HEK293 (cell line): ENCODE measurements around the gene TPRA1.

Experiments
- CTCF ChIA-PET: fragments of 350-600 bp; formaldehyde crosslinking; extraction: SDS; loops from one replicate; lab custom pipeline; 2021; ENCODE audit warnings: antibody characterized with exemption; lab: Yijun Ruan, JAX
- POLR2A ChIA-PET: fragments of 300-600 bp; formaldehyde crosslinking; extraction: SDS; loops from one replicate; lab custom pipeline; 2020; ENCODE audit warnings: antibody characterized with exemption, inconsistent platforms; lab: Yijun Ruan, JAX
- H3K27ac ChIP-seq: fragments of 200-500 bp; sonication (Bioruptor generic); 2 replicates; pipeline ENCODE4 v1.5.1; 2014; ENCODE audit warnings: low read depth, low read length, control low read depth, inconsistent platforms; ENCODE audit errors: extremely low read depth
- H3K36me3 ChIP-seq, 2 experiments: fragments of 200-500 bp in 1 of 2; sonication (Bioruptor generic) in 1 of 2; 1 replicate in 1 of 2; 2 replicates in 1 of 2; pipeline ENCODE4 v1.5.1; 2014 to 2017; ENCODE audit warnings: inconsistent platforms in 2 of 2, low read length in 2 of 2; ENCODE audit not compliant: control insufficient read depth in 2 of 2, insufficient read depth in 1 of 2
- H3K4me1 ChIP-seq: fragments of 200-500 bp; sonication (Bioruptor generic); 2 replicates; pipeline ENCODE4 v1.5.1; 2014; ENCODE audit warnings: mild to moderate bottlenecking, low read length, inconsistent platforms; ENCODE audit not compliant: control insufficient read depth, insufficient read depth
- H3K4me3 ChIP-seq: 2 replicates; pipeline ENCODE4 v1.5.1; 2011; ENCODE audit warnings: low read depth, mild to moderate bottlenecking, control low read depth, low read length, moderate library complexity
- H3K9me3 ChIP-seq: fragments of 200-500 bp; sonication (Bioruptor generic); 2 replicates; pipeline ENCODE4 v1.5.1; 2014; ENCODE audit warnings: low read depth, low read length, inconsistent platforms; ENCODE audit not compliant: control insufficient read depth, insufficient read depth
- MZF1 ChIP-seq: fragments of 450-650 bp; formaldehyde crosslinking; IDR thresholded peaks from 2 replicates; pipeline ENCODE4 v1.5.1; 2017; ENCODE audit warnings: missing biosample characterization, missing genetic modification characterization, borderline replicate concordance
- TRIM28 ChIP-seq: IDR thresholded peaks from 2 replicates; pipeline ENCODE4 v1.6.1; 2011; ENCODE audit warnings: low read length, control low read depth, borderline replicate concordance
- WT1 ChIP-seq: fragments of 450-650 bp; formaldehyde crosslinking; IDR thresholded peaks from 2 replicates; pipeline ENCODE4 v1.5.1; 2016; ENCODE audit warnings: missing biosample characterization, missing genetic modification characterization
- ZNF146 ChIP-seq: fragments of 450-650 bp; formaldehyde crosslinking; IDR thresholded peaks from 2 replicates; pipeline ENCODE4 v1.5.1; 2016; ENCODE audit warnings: missing biosample characterization, missing genetic modification characterization
- ZNF155 ChIP-seq: fragments of 450-650 bp; formaldehyde crosslinking; IDR thresholded peaks from 2 replicates; pipeline ENCODE4 v1.5.1; 2016; ENCODE audit warnings: missing biosample characterization, missing genetic modification characterization
- ZNF214 ChIP-seq: fragments of 450-650 bp; formaldehyde crosslinking; IDR thresholded peaks from 2 replicates; pipeline ENCODE4 v1.5.1; 2017; ENCODE audit warnings: missing biosample characterization, mild to moderate bottlenecking, missing genetic modification characterization, borderline replicate concordance
- ZNF324 ChIP-seq: fragments of 450-650 bp; formaldehyde crosslinking; IDR thresholded peaks from 2 replicates; pipeline ENCODE4 v1.5.1; 2016; ENCODE audit warnings: missing biosample characterization, missing genetic modification characterization
- ZNF501 ChIP-seq: fragments of 450-650 bp; formaldehyde crosslinking; IDR thresholded peaks from 2 replicates; pipeline ENCODE4 v1.5.1; 2016; ENCODE audit warnings: missing biosample characterization, missing genetic modification characterization
- ZNF530 ChIP-seq: fragments of 450-650 bp; formaldehyde crosslinking; IDR thresholded peaks from 2 replicates; pipeline ENCODE4 v1.5.1; 2016; ENCODE audit warnings: low read depth, missing biosample characterization, missing genetic modification characterization
- ZNF548 ChIP-seq: fragments of 450-650 bp; formaldehyde crosslinking; IDR thresholded peaks from 2 replicates; pipeline ENCODE4 v1.5.1; 2016; ENCODE audit warnings: missing biosample characterization, missing genetic modification characterization
- ZNF555 ChIP-seq: fragments of 450-650 bp; formaldehyde crosslinking; conservative IDR thresholded peaks from 2 replicates; pipeline ENCODE4 v1.5.1; 2017; ENCODE audit warnings: missing biosample characterization, mild to moderate bottlenecking, missing genetic modification characterization, inconsistent platforms
- ZXDB ChIP-seq: fragments of 450-650 bp; formaldehyde crosslinking; IDR thresholded peaks from 2 replicates; pipeline ENCODE4 v1.5.1; 2016; ENCODE audit warnings: missing biosample characterization, missing genetic modification characterization
- TF ChIP-seq, protein P1 (sequence below): fragments of 450-650 bp; formaldehyde crosslinking; IDR thresholded peaks from 2 replicates; pipeline ENCODE4 v1.5.1; 2016; ENCODE audit warnings: missing biosample characterization, missing genetic modification characterization
- TF ChIP-seq, protein P2 (sequence below): fragments of 450-650 bp; formaldehyde crosslinking; optimal IDR thresholded peaks from 2 replicates; pipeline ENCODE3; 2016; ENCODE audit warnings: missing biosample characterization, mild to moderate bottlenecking, missing genetic modification characterization
- TF ChIP-seq, protein P3 (sequence below): fragments of 450-650 bp; formaldehyde crosslinking; IDR thresholded peaks from 2 replicates; pipeline ENCODE4 v1.5.1; 2016; ENCODE audit warnings: missing biosample characterization, missing genetic modification characterization

The TPRA1 gene

DNA sequence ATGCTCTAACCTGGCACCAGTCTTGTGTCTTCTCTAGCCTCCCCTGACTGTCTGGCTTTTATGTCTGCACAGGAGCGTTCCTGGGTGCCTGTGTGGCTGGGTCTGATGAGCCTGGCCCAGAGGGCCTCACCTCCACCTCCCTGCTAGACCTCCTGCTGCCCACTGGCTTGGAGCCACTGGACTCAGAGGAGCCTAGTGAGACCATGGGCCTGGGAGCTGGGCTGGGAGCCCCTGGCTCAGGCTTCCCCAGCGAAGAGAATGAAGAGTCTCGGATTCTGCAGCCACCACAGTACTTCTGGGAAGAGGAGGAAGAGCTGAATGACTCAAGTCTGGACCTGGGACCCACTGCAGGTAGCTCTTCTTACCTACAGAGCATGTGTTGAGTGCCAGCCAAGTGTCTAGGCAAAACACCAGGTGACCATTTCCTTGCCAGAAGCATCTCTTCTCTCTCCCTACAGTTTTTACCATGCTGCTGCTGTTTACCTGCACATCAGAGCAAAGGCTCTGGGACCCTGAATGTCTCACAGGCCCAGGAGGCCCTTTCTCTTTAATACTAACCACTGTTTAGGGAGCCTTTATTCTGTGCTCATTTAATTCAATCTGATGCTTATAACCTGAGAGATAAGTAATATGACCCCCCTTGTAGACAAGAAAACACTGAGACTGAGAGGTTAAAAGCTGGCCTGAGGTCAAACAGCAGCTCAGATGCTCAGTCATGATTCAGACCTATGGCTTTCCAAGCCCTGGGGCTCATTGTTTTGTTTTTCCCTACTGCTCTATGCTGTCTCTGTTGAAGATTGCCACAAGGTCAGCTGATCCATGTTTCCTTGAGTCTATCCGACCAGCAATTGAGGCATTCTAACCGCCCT is 48.9 kb upstream of the TPRA1 start:
- H3K36me3 ChIP-seq = peaks cover 0 to 4% of the 10 kb centered on the region in 2 experiments; a peak in 2 of 3 replicates
- no peak for TF ChIP-seq ZNF324 (tag by site-specific recombination)
- H3K27ac ChIP-seq = no peak overlapping the region
- no peaks in the 10 kb centered on the region for H3K9me3 ChIP-seq
- ChIA-PET CTCF (interaction anchor here (0.5 to 0.7 kb wide), 2 partner anchors 10 to 17 kb away, joined by 3 read pairs; partner anchors contain the start of gene PODXL2), POLR2A (no interaction called here)
- 0 out of 2 replicates have a peak, but pooled peaks cover 3% of the 10 kb centered on the region for H3K4me1 ChIP-seq
- no peak overlapping the region for H3K4me3 ChIP-seq

DNA sequence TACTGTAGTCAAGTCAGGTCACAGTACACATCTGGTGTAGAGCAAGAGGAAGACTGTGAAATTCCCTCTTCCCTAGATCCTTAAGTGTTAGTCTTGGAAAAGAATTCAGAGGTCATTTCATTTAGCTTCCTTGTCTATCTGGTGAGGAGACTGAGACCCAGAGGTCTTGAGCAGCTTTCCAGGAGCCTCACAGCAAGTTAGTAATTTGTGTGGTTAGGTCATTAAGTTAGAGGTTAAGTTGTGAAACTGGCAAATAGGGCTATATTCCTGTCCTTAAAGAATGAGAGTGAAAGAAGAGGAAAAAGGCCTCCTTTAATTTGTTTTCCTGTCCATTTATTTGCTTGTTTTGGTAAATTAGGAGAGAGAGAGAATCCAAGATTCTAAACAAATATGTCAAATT is 47.4 kb upstream of the TPRA1 start:
- H3K4me1 ChIP-seq = 0 out of 2 replicates have a peak, but pooled peaks cover 3% of the 10 kb centered on the region
- POLR2A ChIA-PET = no interaction called here

DNA sequence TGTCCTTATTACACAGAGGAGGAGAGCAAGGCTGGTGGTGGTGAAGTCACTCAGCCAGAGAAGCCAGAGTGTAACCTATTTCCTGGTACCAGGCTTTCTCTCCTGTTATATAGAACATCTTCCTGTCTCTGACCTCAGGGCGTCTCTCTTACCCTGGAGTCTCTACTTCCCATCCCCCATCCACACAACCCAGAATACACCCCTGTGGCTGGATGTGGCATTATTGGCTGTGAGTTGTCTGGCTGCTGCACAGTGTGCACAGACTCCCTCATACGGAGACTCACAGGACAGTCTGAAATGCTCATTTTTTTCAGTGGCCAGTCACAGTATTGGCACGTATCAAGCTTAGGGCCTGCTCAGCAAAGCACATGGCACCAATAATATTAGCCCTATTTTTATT is 47.0 kb upstream of the TPRA1 start:
- Histone ChIP-seq H3K4me3 (no peak overlapping the region), H3K36me3 (peaks cover 0 to 4% of the 10 kb centered on the region in 2 experiments; a peak in 2 of 3 replicates), H3K9me3 (no peaks in the 10 kb centered on the region), H3K4me1 (0 out of 2 replicates have a peak, but pooled peaks cover 3% of the 10 kb centered on the region), H3K27ac (no peak overlapping the region)
- POLR2A ChIA-PET = no interaction called here
- CTCF ChIA-PET = interaction anchor here (0.6 to 1.0 kb wide), 3 partner anchors 62 to 936 kb away, joined by 3 to 5 read pairs (median 5); no protein-coding TSS in a partner anchor
- TF ChIP-seq, protein P1, sequence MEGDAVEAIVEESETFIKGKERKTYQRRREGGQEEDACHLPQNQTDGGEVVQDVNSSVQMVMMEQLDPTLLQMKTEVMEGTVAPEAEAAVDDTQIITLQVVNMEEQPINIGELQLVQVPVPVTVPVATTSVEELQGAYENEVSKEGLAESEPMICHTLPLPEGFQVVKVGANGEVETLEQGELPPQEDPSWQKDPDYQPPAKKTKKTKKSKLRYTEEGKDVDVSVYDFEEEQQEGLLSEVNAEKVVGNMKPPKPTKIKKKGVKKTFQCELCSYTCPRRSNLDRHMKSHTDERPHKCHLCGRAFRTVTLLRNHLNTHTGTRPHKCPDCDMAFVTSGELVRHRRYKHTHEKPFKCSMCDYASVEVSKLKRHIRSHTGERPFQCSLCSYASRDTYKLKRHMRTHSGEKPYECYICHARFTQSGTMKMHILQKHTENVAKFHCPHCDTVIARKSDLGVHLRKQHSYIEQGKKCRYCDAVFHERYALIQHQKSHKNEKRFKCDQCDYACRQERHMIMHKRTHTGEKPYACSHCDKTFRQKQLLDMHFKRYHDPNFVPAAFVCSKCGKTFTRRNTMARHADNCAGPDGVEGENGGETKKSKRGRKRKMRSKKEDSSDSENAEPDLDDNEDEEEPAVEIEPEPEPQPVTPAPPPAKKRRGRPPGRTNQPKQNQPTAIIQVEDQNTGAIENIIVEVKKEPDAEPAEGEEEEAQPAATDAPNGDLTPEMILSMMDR (tag by site-specific recombination) = peak; percentile 56
- TF ChIP-seq ZNF146 (tag by site-specific recombination) = no peak

More for the DNA sequence above, 47.4 kb upstream of the TPRA1 start:
- no peak overlapping the region for H3K27ac ChIP-seq
- no peak overlapping the region for H3K4me3 ChIP-seq
- peaks cover 0 to 4% of the 10 kb centered on the region in 2 experiments; a peak in 2 of 3 replicates for H3K36me3 ChIP-seq
- CTCF ChIA-PET = interaction anchor here (0.6 to 1.0 kb wide), 2 partner anchors 63 to 326 kb away, joined by 5 read pairs; no protein-coding TSS in a partner anchor
- no peaks in the 10 kb centered on the region for H3K9me3 ChIP-seq
- no peak for TF ChIP-seq ZXDB (tag by site-specific recombination)
- no peak for TF ChIP-seq TRIM28
- no peak for TF ChIP-seq ZNF548 (tag by site-specific recombination)
- TF ChIP-seq ZNF501 (tag by site-specific recombination) = no peak
- TF ChIP-seq MZF1 (tag by site-specific recombination) = no peak
- no peak for TF ChIP-seq WT1 (tag by site-specific recombination)
- no peak for TF ChIP-seq ZNF214
- TF ChIP-seq, protein P2, sequence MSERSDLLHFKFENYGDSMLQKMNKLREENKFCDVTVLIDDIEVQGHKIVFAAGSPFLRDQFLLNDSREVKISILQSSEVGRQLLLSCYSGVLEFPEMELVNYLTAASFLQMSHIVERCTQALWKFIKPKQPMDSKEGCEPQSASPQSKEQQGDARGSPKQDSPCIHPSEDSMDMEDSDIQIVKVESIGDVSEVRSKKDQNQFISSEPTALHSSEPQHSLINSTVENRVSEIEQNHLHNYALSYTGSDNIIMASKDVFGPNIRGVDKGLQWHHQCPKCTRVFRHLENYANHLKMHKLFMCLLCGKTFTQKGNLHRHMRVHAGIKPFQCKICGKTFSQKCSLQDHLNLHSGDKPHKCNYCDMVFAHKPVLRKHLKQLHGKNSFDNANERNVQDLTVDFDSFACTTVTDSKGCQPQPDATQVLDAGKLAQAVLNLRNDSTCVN (tag by site-specific recombination) = no peak

DNA sequence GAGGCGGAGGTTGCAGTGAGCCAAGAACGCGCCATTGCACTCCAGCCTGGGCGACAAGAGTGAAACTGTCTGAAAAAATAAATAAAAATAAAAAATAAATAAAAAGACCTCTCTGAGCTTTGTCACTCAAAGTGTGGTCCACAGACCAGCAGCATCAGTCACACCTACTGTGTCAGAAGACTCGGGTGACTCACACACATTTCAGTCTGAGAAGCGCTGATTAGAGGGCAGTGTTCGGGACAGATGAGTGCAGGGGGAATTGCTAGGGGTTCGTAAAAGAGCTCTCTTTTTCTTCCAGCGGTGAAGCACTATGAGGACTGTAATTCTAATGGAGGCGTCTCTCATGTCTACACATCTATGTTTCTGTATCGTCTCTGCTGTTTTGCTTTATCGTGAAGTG is 44.1 kb upstream of the TPRA1 start:
- CTCF ChIA-PET = interaction anchor here (0.7 to 2.0 kb wide), 2 partner anchors 18 to 61 kb away, joined by 3 to 4 read pairs; no protein-coding TSS in a partner anchor
- Histone ChIP-seq H3K9me3 (no peaks in the 10 kb centered on the region), H3K4me1 (peaks cover 3% of the 10 kb centered on the region; the same call in 1 of the 2 replicates), H3K4me3 (no peak overlapping the region), H3K36me3 (no peaks in the 10 kb centered on the region), H3K27ac (no peak overlapping the region)
- TF ChIP-seq ZNF155 (tag by site-specific recombination) (no peak), ZNF530 (tag by site-specific recombination) (no peak), ZNF555 (no peak)
- TF ChIP-seq, protein P3, sequence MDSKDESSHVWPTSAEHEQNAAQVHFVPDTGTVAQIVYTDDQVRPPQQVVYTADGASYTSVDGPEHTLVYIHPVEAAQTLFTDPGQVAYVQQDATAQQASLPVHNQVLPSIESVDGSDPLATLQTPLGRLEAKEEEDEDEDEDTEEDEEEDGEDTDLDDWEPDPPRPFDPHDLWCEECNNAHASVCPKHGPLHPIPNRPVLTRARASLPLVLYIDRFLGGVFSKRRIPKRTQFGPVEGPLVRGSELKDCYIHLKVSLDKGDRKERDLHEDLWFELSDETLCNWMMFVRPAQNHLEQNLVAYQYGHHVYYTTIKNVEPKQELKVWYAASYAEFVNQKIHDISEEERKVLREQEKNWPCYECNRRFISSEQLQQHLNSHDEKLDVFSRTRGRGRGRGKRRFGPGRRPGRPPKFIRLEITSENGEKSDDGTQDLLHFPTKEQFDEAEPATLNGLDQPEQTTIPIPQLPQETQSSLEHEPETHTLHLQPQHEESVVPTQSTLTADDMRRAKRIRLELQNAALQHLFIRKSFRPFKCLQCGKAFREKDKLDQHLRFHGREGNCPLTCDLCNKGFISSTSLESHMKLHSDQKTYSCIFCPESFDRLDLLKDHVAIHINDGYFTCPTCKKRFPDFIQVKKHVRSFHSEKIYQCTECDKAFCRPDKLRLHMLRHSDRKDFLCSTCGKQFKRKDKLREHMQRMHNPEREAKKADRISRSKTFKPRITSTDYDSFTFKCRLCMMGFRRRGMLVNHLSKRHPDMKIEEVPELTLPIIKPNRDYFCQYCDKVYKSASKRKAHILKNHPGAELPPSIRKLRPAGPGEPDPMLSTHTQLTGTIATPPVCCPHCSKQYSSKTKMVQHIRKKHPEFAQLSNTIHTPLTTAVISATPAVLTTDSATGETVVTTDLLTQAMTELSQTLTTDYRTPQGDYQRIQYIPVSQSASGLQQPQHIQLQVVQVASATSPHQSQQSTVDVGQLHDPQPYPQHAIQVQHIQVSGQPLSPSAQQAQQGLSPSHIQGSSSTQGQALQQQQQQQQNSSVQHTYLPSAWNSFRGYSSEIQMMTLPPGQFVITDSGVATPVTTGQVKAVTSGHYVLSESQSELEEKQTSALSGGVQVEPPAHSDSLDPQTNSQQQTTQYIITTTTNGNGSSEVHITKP (tag by site-specific recombination) = peak; percentile 75
- TF ChIP-seq, protein P1 (tag by site-specific recombination) = no peak
- POLR2A ChIA-PET = no interaction called here
